Peyer's patch (tissue), 4 donors: ENCODE measurements around the gene TBX5.

Experiments
- POLR2A ChIP-seq, 2 donors: fragments of 450-650 bp; IDR thresholded peaks; one replicate each; pipeline ENCODE4 v1.5.1; 2017; ENCODE audit warnings: antibody characterized with exemption in 2 of 2, mild to moderate bottlenecking in 2 of 2, moderate library complexity in 2 of 2
- TF ChIP-seq, protein P1 (sequence below), 6 experiments: fragments of 450-650 bp in 4 of 6; fragments of 200-600 bp in 2 of 6; sonication (generic) in 1 of 6; IDR thresholded peaks; one replicate each; pipeline ENCODE4 v1.5.1; 2017 to 2019; ENCODE audit warnings: antibody characterized with exemption in 6 of 6, mild to moderate bottlenecking in 3 of 6, moderate library complexity in 1 of 6

DNA sequence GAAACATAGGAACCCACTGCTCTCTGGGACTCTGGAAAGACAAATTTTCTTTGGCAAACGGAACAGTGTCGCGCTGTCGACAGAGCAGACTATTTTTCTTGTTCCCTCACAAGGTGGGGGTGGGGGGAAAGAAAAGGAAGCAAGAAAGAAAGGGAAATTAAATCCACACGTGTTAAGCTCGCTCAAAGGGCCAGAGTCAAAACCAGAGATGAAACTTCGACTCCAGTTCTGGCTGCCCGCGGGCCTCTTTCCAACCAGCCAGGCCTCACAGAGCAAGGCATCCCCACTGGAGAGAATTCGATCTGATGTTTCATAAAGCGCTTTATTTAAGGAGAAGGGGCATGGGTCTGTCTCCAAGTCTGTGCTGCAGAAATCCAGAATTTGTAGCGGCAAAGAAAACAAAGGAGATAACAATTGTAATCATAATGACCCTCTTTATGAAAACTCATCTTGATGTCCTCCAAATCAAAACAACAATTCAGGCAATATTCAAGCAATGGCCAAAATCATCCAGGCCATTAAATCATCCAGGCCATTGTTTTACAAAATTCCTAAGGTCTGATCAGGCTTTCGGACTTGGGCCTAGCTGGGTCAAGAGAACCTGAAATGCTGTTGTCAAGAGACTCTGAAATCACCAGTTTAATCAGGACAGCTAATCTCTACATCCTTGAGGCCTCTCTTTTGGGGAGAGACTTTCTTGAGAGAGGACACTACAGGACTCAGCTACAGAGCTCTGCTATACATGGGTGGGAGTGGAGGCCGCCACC lies 5.3 kb upstream of the TBX5 start:
- TF ChIP-seq, protein P1, sequence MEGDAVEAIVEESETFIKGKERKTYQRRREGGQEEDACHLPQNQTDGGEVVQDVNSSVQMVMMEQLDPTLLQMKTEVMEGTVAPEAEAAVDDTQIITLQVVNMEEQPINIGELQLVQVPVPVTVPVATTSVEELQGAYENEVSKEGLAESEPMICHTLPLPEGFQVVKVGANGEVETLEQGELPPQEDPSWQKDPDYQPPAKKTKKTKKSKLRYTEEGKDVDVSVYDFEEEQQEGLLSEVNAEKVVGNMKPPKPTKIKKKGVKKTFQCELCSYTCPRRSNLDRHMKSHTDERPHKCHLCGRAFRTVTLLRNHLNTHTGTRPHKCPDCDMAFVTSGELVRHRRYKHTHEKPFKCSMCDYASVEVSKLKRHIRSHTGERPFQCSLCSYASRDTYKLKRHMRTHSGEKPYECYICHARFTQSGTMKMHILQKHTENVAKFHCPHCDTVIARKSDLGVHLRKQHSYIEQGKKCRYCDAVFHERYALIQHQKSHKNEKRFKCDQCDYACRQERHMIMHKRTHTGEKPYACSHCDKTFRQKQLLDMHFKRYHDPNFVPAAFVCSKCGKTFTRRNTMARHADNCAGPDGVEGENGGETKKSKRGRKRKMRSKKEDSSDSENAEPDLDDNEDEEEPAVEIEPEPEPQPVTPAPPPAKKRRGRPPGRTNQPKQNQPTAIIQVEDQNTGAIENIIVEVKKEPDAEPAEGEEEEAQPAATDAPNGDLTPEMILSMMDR (IDR thresholded peaks at IDR 0.05) = no peak
- TF ChIP-seq POLR2A (IDR thresholded peaks at IDR 0.05) = no peak
